HFFc6 (cell line): ENCODE measurements around the gene BRIP1. TPM values are rescaled to one million over a fixed set of nuclear protein-coding genes. Genes with fewer than 3 reads are reported as not detected.

Experiments used
- DNase-seq: peaks from one replicate; pipeline ENCODE4 v3.0.0-alpha.2; 2018
- H3K27ac Mint-ChIP-seq: 2 replicates; pipeline ENCODE4 v1.8.0; 2020; ENCODE audit warnings: mild to moderate bottlenecking, mixed read lengths
- H3K27me3 Mint-ChIP-seq: 2 replicates; pipeline ENCODE4 v1.8.0; 2021; ENCODE audit warnings: mild to moderate bottlenecking, moderate library complexity, mixed read lengths; ENCODE audit not compliant: insufficient read depth
- H3K36me3 Mint-ChIP-seq: 2 replicates; pipeline ENCODE4 v1.8.0; 2021; ENCODE audit warnings: low read depth, mixed read lengths
- H3K4me1 Mint-ChIP-seq: 2 replicates; pipeline ENCODE4 v1.8.0; 2020; ENCODE audit warnings: low read depth, mixed read lengths
- H3K4me3 Mint-ChIP-seq: 2 replicates; pipeline ENCODE4 v1.8.0; 2020; ENCODE audit warnings: mild to moderate bottlenecking, moderate library complexity, mixed read lengths
- H3K9me3 Mint-ChIP-seq: 2 replicates; pipeline ENCODE4 v1.8.0; 2020; ENCODE audit warnings: mild to moderate bottlenecking, mixed read lengths
- CTCF ChIP-seq: fragments of 200-600 bp; sonication (generic); IDR thresholded peaks from 2 replicates; pipeline ENCODE4 v1.5.0; 2021; ENCODE audit warnings: antibody characterized with exemption, mild to moderate bottlenecking
- total RNA-seq, 6 experiments: library from RNA; stranded (reverse); fragmentation: NEBNext Ultra II Directional; extraction: Animal tissue kit (Norgen Biotek cat#: 25700); gene quantifications; 2 replicates in 1 of 6; 3 replicates in 5 of 6; pipeline ENCODE4 v1.2.3, GENCODE V29; 2021

The BRIP1 gene
- total RNA-seq, 6 experiments from 2014 or later: 4.6 to 9.7 (median 8.5) TPM

- no peak overlapping the region for H3K4me3 Mint-ChIP-seq
- TF ChIP-seq CTCF: no peak
Observed at GRCh38 chr17:61758430-61758829, 104.9 kb downstream of the BRIP1 start.

GRCh38 chr17:61757168-61757567 is 106.2 kb downstream of the BRIP1 start:
- Mint-ChIP-seq H3K9me3 (peaks cover 21% of the 10 kb centered on the region), H3K27ac (0 out of 2 replicates have a peak overlapping the region, but pooled peaks have one; percentile 15)

More at GRCh38 chr17:61758430-61758829, 104.9 kb downstream of the BRIP1 start:
- no peak for DNase-seq
- peaks cover 54% of the 10 kb centered on the region for H3K36me3 Mint-ChIP-seq
- H3K9me3 Mint-ChIP-seq: peaks cover 21% of the 10 kb centered on the region
- no peak overlapping the region for H3K27ac Mint-ChIP-seq
- H3K27me3 Mint-ChIP-seq: no peaks in the 10 kb centered on the region
- peaks cover 24% of the 10 kb centered on the region for H3K4me1 Mint-ChIP-seq

GRCh38 chr17:61756561-61756960 is 106.8 kb downstream of the BRIP1 start:
- Mint-ChIP-seq H3K9me3 (peaks cover 16% of the 10 kb centered on the region), H3K27me3 (no peaks in the 10 kb centered on the region), H3K27ac (no peak overlapping the region), H3K4me1 (peaks cover 23% of the 10 kb centered on the region), H3K36me3 (peaks cover 35% of the 10 kb centered on the region), H3K4me3 (no peak overlapping the region)
- no peak for DNase-seq
- TF ChIP-seq CTCF: no peak

More at GRCh38 chr17:61757168-61757567, 106.2 kb downstream of the BRIP1 start:
- no peak for TF ChIP-seq CTCF
- no peak overlapping the region for H3K4me3 Mint-ChIP-seq
- no peak for DNase-seq
- H3K27me3 Mint-ChIP-seq: no peaks in the 10 kb centered on the region
- H3K4me1 Mint-ChIP-seq: peaks cover 24% of the 10 kb centered on the region
- peaks cover 42% of the 10 kb centered on the region for H3K36me3 Mint-ChIP-seq

GRCh38 chr17:61755668-61756067 is 107.7 kb downstream of the BRIP1 start:
- Mint-ChIP-seq H3K27me3 (no peaks in the 10 kb centered on the region), H3K27ac (no peak overlapping the region), H3K4me1 (peaks cover 14% of the 10 kb centered on the region), H3K4me3 (no peak overlapping the region), H3K9me3 (peaks cover 9% of the 10 kb centered on the region), H3K36me3 (peaks cover 27% of the 10 kb centered on the region)
- TF ChIP-seq CTCF: no peak
- DNase-seq: no peak

- TF ChIP-seq CTCF: no peak
- peaks cover 9% of the 10 kb centered on the region for H3K9me3 Mint-ChIP-seq
- no peak overlapping the region for H3K4me3 Mint-ChIP-seq
- H3K27ac Mint-ChIP-seq: no peak overlapping the region
- peaks cover 21% of the 10 kb centered on the region for H3K36me3 Mint-ChIP-seq
- H3K4me1 Mint-ChIP-seq: peaks cover 8% of the 10 kb centered on the region
- no peak for DNase-seq
- H3K27me3 Mint-ChIP-seq: no peaks in the 10 kb centered on the region
Observed at GRCh38 chr17:61755078-61755477, 108.2 kb downstream of the BRIP1 start.

- H3K4me1 Mint-ChIP-seq: peaks cover 5% of the 10 kb centered on the region
- no peak overlapping the region for H3K4me3 Mint-ChIP-seq
- H3K36me3 Mint-ChIP-seq: peaks cover 15% of the 10 kb centered on the region
- H3K27me3 Mint-ChIP-seq: no peaks in the 10 kb centered on the region
- no peak for DNase-seq
- H3K27ac Mint-ChIP-seq: no peak overlapping the region
- TF ChIP-seq CTCF: no peak
- peaks cover 7% of the 10 kb centered on the region for H3K9me3 Mint-ChIP-seq
Observed at GRCh38 chr17:61754124-61754523, 109.2 kb downstream of the BRIP1 start.
